Mesodermal cell (in vitro differentiated cells): ENCODE data around the gene ATG2A. TPM values are rescaled to one million over a fixed set of nuclear protein-coding genes. Genes with fewer than 3 reads are reported as not detected.

ENCODE experiments used
- H3K27ac ChIP-seq: 2 replicates; pipeline ENCODE4 v1.7.0; 2013; ENCODE audit warnings: mild to moderate bottlenecking, low read depth, low read length, moderate library complexity; ENCODE audit not compliant: severe bottlenecking
- H3K36me3 ChIP-seq: 2 replicates; pipeline ENCODE4 v1.7.1; 2013; ENCODE audit warnings: mild to moderate bottlenecking, low read length, moderate library complexity; ENCODE audit not compliant: control insufficient read depth, insufficient read depth
- H3K4me1 ChIP-seq: one replicate; pipeline ENCODE4 v1.7.1; 2013; ENCODE audit warnings: mild to moderate bottlenecking, low read length; ENCODE audit not compliant: insufficient read depth, control insufficient read depth, poor library complexity, severe bottlenecking
- H3K4me3 ChIP-seq: 2 replicates; pipeline ENCODE4 v1.7.0; 2013; ENCODE audit warnings: low read length, control low read depth, mild to moderate bottlenecking; ENCODE audit not compliant: insufficient read depth, poor library complexity, severe bottlenecking; ENCODE audit errors: extremely low read depth
- H3K9me3 ChIP-seq: 2 replicates; pipeline ENCODE4 v1.7.1; 2013; ENCODE audit warnings: mild to moderate bottlenecking, low read length, moderate library complexity; ENCODE audit not compliant: control insufficient read depth
- WGBS, 2 experiments: methylation state at CpG; one replicate each; pipeline ENCODE4 v1.1.5; 2013; ENCODE audit warnings: missing lambda C conversion rate in 2 of 2; ENCODE audit not compliant: insufficient coverage in 2 of 2; 5-methylcytosine and 5-hydroxymethylcytosine counted together
- polyA plus RNA-seq, 2 experiments: library from polyadenylated mRNA; stranded (reverse); fragments of 50-300 nt; gene quantifications; one replicate each; pipeline ENCODE4 v1.2.3, GENCODE V29; 2013

The ATG2A gene
- polyA plus RNA-seq (2013, experiment 1 of 2) = 13.8 TPM
- 11.5 TPM for polyA plus RNA-seq (2013, experiment 2 of 2)

GRCh38 chr11:64916775-64917662 is at the start of gene ATG2A:
ATG2A (minus strand) TSS chr11:64917209; CDS start chr11:64917135, 74 bp downstream.
- peak within 1 kb of the TSS; percentile 74 for H3K27ac ChIP-seq
- 0 to 1% methylated on average over 42 to 52 of the region's 57 CpGs for WGBS, 2 experiments
- peaks cover 5% of the 10 kb centered on the region for H3K4me1 ChIP-seq

GRCh38 chr11:64963072-64963631 is 46.1 kb upstream of the ATG2A start:
- no peak overlapping the region for H3K27ac ChIP-seq
- no peaks in the 10 kb centered on the region for H3K36me3 ChIP-seq
- H3K4me1 ChIP-seq = no peaks in the 10 kb centered on the region
- H3K4me3 ChIP-seq = no peak overlapping the region
- no peaks in the 10 kb centered on the region for H3K9me3 ChIP-seq
- 85 to 97% methylated on average over 3 to 5 of the region's 5 CpGs for WGBS, 2 experiments

More at GRCh38 chr11:64916775-64917662, at the start of gene ATG2A:
- Histone ChIP-seq H3K36me3 (peaks cover 13% of the 10 kb centered on the region), H3K9me3 (no peaks in the 10 kb centered on the region), H3K4me3 (peak within 1 kb of the TSS; percentile 70)

- Histone ChIP-seq H3K27ac (no peak overlapping the region), H3K4me3 (no peak overlapping the region), H3K9me3 (no peaks in the 10 kb centered on the region), H3K4me1 (no peaks in the 10 kb centered on the region), H3K36me3 (no peaks in the 10 kb centered on the region)
- 90 to 93% methylated on average over 3 of the region's 4 CpGs for WGBS, 2 experiments
These were observed 43.7 kb upstream of the ATG2A start for GRCh38 chr11:64960719-64961118.

GRCh38 chr11:64959498-64959897 is 42.5 kb upstream of the ATG2A start:
- Histone ChIP-seq H3K4me1 (no peaks in the 10 kb centered on the region), H3K4me3 (no peak overlapping the region), H3K27ac (no peak overlapping the region), H3K9me3 (no peaks in the 10 kb centered on the region), H3K36me3 (no peaks in the 10 kb centered on the region)
- WGBS, 2 experiments = 80% methylated on average over 1 of the region's 3 CpGs; no CpG with 5 or more reads in 1 of the 2 experiments

GRCh38 chr11:64954201-64954600 is 37.2 kb upstream of the ATG2A start:
- H3K36me3 ChIP-seq = no peaks in the 10 kb centered on the region
- H3K9me3 ChIP-seq = no peaks in the 10 kb centered on the region
- no peaks in the 10 kb centered on the region for H3K4me1 ChIP-seq
- H3K27ac ChIP-seq = no peak overlapping the region
- no peak overlapping the region for H3K4me3 ChIP-seq
- 63 to 66% methylated on average over 5 of the region's 5 CpGs for WGBS, 2 experiments

GRCh38 chr11:64951529-64951928 is 34.5 kb upstream of the ATG2A start:
- H3K4me3 ChIP-seq = no peak overlapping the region
- 73 to 83% methylated on average over 1 to 2 of the region's 4 CpGs for WGBS, 2 experiments

GRCh38 chr11:64947208-64947814 is 30.3 kb upstream of the ATG2A start:
- WGBS, 2 experiments = 69 to 71% methylated on average over 4 to 5 of the region's 5 CpGs
- no peaks in the 10 kb centered on the region for H3K9me3 ChIP-seq

More at GRCh38 chr11:64951529-64951928, 34.5 kb upstream of the ATG2A start:
- Histone ChIP-seq H3K27ac (no peak overlapping the region), H3K9me3 (no peaks in the 10 kb centered on the region), H3K36me3 (no peaks in the 10 kb centered on the region), H3K4me1 (no peaks in the 10 kb centered on the region)

GRCh38 chr11:64936539-64936938 is 19.5 kb upstream of the ATG2A start:
- H3K4me3 ChIP-seq = no peak overlapping the region
- WGBS, 2 experiments = 83 to 84% methylated on average over 4 of the region's 4 CpGs
- no peaks in the 10 kb centered on the region for H3K9me3 ChIP-seq
- no peak overlapping the region for H3K27ac ChIP-seq
- H3K4me1 ChIP-seq = peaks cover 23% of the 10 kb centered on the region
- peaks cover 23% of the 10 kb centered on the region for H3K36me3 ChIP-seq

More at GRCh38 chr11:64947208-64947814, 30.3 kb upstream of the ATG2A start:
- H3K4me3 ChIP-seq = no peak overlapping the region
- H3K4me1 ChIP-seq = no peaks in the 10 kb centered on the region
- no peaks in the 10 kb centered on the region for H3K36me3 ChIP-seq
- H3K27ac ChIP-seq = no peak overlapping the region

GRCh38 chr11:64935359-64936081 is 18.5 kb upstream of the ATG2A start, which contains the start of gene GPHA2:
GPHA2 (minus strand) TSS chr11:64935893; CDS start chr11:64935460, 433 bp downstream.
- no peak within 1 kb of the TSS for H3K27ac ChIP-seq

GRCh38 chr11:64934682-64935358 is 17.8 kb upstream of the ATG2A start:
- Histone ChIP-seq H3K36me3 (peaks cover 40% of the 10 kb centered on the region), H3K4me3 (no peak overlapping the region), H3K4me1 (peaks cover 23% of the 10 kb centered on the region), H3K27ac (no peak overlapping the region), H3K9me3 (no peaks in the 10 kb centered on the region)
- 82 to 89% methylated on average over 21 of the region's 27 CpGs for WGBS, 2 experiments

More at GRCh38 chr11:64935359-64936081, 18.5 kb upstream of the ATG2A start, which contains the start of gene GPHA2:
- H3K4me1 ChIP-seq = peaks cover 23% of the 10 kb centered on the region
- H3K4me3 ChIP-seq = no peak within 1 kb of the TSS
- H3K36me3 ChIP-seq = peaks cover 33% of the 10 kb centered on the region
- WGBS, 2 experiments = 37 to 47% methylated on average over 12 to 13 of the region's 14 CpGs
- H3K9me3 ChIP-seq = no peaks in the 10 kb centered on the region
